GM11168 (cell line): Measurements from ENCODE around the gene RELN.
"Not testable (repeated sequence)": the region's sequence is repeated elsewhere in the genome, so short reads cannot be mapped to it uniquely, and the experiment has no call there.

Experiments
- in situ Hi-C: fragments of 300-500 bp; cut with MboI; formaldehyde crosslinking; loops from one replicate; pipeline ENCODE4 v1.12.0; 2022; ENCODE audit warnings: low sequenced_read_pairs; ENCODE audit not compliant: unreplicated experiment

RELN gene

DNA sequence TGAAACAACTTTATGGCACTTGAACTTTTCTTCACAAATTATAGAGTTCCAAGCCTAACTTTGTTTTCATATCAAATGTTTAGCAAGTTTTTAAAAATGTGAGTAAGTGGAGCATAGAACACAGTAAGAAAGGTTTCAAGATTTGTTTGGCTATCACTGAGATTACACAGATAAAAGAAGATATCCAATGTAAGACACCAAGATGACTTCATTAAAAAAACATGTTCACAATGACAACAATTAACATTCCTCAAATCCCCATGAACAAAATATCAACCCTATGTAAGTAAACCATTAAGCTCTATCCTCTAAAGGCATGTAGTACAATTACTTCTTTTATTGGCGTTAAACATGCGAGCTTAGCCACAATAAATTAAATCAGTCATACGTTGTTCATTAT lies 129.7 kb downstream of the RELN start:
- in situ Hi-C loops = no loop called here

DNA sequence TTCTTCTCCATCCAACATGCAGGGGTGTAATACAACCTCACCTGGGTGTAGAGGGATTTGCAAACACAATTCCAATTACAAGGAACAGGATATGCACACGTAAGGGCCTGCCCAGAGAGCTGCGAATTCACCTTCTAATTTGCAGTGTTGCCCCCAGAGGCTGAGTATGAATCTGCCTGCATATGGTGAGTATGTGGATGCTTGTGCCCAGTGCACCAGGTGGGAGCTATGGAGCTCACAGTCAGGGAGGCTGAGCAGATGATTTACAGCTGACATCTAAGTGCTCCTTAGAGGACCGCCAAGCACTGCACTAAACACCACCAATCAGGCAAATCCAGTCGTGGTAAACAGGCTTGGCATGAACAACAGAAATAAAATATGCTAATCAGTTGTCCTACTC lies 132.0 kb downstream of the RELN start:
- in situ Hi-C loops = no loop called here

DNA sequence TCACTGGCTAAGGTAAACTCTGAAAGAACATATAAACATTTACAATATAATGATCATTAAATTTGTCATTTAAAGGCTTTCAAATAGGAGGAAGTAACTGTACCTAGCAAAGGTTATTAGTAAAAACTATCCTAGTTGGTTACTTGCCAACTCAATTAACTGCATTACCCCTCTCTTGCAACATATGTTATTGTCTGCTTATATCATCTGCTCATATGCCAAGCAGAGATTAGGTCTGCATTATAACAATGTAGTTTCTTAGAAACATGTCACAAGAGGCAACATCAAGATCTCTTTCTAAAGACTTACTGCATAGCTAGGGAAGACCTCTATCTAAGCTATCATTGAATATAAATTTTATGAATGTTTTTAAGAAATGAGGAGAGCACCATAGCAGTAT lies 132.5 kb downstream of the RELN start:
- in situ Hi-C loops = no loop called here

DNA sequence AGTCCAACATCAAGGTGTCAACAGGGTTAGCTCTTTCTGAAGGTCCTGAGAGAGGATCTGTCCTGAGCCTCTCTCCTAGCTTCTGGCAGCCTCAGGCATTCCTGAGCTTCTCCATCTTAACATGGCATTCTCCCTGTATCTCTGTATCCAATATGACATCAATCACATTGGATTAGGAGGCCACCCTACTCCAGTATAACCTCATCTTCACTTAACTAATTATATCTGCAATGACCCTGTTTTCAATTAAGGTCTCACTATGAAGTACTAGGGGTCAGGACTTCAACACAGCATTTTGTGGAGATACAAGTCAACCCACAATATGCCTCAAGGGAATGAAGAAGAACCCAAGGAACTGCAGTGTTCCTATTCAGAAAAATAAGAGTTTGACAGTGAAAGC lies 133.8 kb downstream of the RELN start:
- in situ Hi-C loops = no loop called here

DNA sequence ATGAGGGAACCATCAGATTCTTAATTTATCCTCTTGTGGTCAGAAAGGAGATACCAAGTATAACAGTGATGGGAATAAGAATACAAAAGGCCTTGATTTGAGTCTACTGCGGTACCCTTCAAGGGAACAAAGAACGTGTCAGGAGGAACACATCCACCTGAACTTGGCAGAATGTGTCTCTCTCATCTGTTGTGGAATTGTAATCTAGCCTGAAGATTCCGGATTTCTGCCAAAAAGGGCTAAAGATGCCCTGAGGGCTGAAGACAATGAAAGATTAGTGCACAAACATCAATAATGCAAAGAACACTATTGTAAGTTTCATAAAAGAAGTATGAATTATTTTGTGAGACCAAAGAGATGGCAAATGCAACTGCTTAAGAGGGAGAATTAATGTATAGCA lies 134.8 kb downstream of the RELN start:
- in situ Hi-C loops = no loop called here

DNA sequence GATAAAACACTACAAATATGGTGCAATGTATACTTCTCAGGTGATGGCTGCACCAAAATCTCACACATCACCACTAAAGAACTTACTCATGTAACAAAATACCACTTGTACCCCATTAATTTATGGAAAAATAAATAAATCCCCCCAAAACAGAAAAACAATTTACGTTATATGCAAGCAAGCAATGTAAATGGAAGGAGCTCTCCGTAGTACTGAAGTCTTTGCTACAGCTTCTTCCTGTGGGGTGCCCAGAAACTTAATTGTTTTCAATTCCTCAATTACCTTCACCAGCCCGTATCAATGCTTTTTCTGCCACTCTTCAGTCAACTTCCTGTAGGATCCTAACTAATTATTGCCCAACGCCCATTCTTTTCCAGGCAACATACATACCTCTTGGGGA lies 138.1 kb downstream of the RELN start:
- in situ Hi-C loops = no loop called here

DNA sequence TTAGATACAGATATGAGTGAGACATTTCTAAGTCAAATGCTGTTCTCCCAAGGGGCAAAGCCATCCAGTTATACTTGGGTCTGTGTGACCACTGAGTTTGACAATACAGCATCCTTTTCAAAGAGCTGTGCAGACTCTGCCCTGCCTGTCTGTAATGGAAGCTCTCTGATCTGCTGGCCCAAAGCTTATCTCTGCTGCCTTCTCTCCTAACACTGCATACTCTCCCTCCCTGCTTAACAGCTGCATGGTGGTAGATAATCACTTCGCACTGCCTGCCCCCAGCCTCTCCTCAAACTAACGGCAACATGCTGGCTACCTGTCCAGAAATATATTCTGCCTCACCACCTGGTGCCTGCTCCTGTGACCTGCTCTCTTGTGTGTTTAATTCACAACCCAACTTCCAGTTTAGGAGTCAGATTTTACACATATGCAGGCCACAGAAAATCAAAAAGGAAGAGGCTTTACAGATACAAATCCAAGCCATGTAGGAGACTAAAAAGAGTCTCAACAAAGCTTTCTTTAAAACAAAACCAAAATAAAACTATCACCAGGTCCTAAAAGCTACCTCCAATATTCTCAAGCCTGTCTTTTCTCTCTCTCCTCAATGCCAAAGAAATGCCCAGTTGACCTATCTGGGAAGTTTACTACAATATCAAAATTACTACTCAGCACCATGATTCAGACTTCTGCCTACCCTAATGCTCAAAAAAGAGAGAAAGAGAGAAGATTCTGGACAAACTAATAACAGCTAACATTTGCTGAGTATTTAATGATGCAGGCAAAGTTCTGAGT lies 145.6 kb downstream of the RELN start:
- in situ Hi-C loops = no loop called here

DNA sequence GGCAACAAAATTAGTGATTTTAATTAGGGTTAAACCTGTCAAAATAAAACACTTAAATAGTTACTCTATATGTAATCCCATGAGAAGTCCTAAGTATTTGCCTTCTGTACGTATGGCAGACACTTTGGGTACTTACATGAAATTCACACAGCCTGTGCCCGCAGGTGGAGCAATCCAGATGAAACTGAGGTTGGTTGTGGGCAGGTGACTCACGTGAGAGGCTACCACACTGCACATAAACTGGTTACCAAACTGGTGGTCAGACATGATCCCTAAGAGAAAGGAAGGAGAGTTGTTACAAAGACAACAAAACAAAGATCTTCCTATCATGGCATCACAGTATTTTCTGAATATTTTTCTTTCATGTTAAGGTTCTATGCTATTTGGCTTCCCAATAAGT lies 156.1 kb downstream of the RELN start:
- in situ Hi-C loops = no loop called here

DNA sequence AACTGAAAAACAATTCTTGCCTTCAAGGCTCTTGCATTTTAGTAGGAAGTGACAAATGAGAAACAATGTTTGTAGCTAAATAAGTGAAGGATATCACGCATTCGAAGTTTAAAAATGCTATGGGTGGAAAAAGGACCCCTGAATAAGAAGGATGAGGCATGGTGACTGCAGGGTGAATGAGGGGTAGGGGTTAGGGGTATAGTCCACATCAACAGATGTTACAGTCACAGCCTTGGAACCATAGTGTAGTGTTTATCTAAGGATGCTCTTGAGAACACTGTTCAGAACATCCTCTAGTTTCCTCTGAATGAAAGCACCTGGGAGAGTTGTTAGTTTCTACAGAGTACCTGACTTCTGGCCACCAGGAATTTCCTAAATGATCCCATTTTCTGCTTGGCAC lies 157.0 kb downstream of the RELN start:
- in situ Hi-C loops = no loop called here

DNA sequence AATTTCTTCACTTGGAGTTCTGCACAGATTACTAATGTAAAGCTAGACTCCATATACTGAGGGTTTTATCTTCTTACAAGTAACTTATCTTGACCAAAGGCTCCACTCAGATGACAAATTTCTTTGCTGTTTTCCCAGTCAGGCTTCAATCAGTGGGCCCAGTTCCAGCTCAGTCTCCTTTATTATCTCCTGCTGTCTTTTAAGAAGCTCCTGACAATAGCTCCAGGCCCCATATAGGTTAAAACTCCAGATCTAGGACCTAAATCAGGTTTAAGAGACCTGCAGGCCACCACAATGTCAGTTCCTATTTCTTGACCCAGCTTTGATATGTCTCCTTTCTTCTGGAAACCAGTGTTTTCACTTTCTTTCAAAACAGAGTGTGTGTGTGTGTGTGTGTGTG lies 165.2 kb downstream of the RELN start:
- in situ Hi-C loops = no loop called here

DNA sequence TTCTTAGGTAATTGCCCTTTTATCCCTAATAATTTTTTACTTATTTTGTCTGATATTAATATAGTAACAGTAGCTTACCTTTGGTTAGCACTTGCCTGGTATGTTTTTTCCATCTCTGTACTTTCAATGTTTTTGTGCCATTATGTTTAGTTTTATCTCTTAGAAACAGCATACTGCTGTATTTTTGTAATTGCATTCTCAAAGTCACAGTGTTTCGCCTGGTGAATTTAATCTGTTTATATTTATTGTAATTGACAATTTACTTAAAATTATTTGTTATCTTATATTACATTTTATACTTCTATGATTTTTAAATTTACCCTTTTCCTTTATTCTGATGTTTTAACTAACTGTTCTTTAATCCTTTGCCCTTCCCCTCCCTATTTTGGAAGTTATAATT lies 166.4 kb downstream of the RELN start:
- in situ Hi-C loops = no loop called here

DNA sequence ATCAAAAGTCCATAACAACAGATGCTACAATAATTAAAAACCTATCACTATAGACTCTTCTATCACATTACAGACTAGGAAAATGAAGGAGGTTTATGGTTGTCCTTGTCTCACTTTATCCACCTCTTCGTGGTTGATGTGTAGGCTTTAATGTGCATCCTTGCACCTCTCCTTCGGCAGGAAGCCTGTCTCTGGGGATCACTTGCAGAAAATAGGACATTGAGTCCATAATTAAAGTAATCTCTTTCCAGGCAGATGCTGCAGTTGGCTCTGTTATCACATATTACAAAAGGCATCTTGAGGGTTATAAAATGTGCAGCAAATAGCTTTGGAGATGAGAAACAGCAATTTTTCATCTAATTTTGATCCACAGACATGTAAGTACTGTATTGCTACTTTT lies 168.4 kb downstream of the RELN start:
- in situ Hi-C loops = no loop called here

DNA sequence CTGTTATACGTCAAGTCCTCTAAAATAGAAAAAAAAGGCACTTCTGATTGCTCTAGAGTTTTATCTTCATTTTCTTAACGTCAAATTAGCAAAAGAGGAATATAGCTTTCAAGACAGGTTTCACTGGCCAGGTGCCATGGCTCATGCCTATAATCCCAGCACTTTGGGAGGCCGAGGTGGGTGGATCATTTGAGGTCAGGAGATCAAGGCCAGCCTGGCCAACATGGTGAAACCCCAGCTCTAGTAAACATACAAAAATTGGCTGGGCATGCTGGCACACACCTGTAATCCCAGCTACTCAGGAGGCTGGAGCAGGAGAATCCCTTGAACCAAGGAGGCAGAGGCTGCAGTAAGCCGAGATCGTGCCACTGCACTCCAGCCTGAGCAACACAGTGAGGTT lies 173.5 kb downstream of the RELN start:
- in situ Hi-C loops = not testable (repeated sequence)

DNA sequence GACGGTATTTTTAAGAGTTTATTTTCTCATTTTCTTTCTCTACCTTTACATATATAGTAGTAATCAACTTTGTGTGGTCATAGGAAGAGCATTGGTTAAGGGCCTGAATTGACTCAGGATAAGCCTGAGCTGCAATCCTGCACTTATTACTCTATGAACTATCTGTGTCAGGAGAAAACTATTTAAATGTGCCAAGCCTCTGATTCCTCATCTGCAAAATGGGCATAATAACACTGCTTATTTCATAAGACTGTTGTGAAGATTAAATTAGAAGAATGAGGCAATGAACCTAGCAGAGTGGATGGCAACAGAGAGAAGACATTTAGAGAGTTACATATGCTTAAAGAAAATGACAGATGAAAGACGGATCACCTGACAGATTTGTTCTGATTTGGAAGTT lies 175.5 kb downstream of the RELN start:
- in situ Hi-C loops = no loop called here

DNA sequence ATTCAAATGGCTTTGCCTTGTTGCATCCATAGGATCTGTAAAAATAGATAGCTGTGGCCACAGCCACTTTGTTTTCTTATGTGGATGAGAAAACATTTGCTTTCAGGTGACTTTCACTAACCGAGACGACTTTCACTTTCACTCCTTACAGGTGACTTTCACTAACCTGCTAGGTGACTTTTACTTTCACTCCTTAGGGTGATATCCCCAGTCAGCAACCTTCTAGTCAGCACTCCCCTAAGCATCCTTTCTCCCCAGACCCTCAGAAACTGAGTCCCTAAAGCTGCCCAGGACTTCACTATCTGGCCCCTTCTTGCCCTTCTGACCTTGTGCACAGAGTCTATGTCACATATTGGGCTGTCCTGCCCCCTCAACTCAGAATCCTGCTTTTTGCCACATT lies 177.5 kb downstream of the RELN start:
- in situ Hi-C loops = no loop called here

DNA sequence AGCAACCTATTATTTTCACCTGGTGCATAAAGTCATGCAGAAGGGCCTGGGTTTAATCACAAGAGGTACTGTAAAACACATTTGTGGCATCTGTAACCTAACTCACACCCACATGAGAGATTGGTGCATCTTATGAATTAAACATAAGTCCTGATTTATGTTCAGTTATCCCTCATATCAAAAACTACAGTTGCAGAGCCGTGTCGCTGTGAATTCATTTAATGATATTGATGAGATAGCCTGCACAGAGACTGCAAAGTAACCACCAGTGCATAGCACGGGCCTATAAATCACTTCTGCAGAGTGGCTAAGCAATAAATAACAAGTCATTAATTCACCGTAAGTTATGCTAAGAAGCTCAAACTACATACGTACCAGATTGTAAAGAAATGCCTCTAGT lies 178.2 kb downstream of the RELN start:
- in situ Hi-C loops = no loop called here

DNA sequence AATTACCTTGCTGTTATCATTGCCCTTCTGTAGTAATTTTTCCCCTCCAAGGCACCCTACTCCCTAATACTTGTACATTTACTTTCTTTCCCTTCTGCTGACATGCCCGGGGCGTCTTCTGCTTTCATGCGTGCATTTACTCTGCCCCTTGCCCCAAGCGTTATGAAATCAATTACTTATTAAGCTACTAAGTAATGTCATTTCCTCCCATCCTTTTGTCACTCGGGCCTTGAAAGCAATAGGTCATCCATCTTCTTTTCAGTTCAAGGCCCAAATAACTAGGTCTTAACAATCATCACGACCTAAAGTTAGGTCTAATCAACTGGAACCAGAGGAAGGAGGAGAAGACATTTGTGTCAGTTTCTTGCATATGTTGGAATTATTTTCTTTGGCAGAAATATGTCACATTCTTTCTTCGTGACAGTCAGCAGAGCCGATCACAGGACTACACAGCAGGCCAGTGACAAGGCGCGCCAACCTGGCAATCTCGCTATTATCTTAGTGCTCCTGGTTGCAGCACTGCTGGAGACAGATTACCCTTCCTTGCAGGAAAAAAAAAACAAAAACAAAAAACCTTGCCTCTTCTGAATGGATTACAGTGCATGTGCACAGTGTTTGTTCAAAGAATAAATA lies 179.2 kb downstream of the RELN start:
- in situ Hi-C loops = no loop called here

DNA sequence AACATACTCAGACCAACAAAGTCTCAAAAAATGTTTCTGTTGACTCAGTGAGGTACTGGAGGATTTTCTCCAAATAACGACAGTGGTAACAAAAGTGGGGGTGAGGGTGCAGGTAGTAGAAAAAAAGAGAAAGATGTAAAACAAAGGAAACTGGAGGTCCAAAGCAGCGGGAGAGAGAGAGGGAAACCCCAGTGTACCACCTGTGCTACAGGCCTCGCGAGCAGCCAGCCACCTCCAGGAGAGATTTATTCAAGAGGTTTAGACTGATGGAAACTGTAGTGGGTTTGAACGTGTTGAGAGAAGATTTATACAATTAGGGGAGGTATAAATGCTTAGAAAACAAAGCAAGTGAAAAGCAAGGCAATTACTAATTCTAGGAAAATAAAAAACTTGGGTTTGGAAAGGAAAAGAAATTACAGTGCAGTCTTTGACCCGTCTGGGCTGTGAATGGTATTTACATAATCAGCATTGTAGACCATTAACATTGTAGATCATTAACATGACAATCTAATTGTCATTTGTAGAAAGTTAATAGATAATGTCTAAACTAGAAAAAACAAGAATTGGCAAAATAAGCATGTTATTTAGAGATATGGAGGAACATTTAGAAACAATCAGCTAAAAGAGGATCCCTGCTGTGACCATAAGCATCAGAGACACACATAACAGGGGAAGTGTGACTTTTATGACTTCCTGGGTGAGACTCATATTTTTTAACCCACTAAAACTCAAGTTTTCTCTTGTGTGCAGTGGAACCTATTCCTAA lies 180.0 kb downstream of the RELN start:
- in situ Hi-C loops = no loop called here

DNA sequence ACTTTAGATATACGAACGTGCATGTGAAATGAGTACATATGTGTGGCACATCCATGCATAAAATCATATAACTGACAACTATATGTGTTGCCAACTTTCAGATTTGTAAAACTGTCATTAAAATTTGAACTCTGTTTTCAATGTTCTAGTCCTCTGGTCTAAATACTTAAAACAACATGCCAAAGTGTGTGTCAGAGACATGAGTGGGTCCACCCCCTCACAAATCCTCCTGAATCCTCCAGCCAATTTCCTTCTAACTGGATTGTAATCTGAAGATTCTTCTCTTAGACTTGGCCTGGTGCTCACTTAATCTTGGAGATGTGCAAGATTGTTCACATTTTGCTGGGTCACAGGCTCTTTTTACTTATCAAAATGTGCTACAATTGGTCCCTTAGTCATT lies 184.1 kb downstream of the RELN start:
- in situ Hi-C loops = no loop called here

DNA sequence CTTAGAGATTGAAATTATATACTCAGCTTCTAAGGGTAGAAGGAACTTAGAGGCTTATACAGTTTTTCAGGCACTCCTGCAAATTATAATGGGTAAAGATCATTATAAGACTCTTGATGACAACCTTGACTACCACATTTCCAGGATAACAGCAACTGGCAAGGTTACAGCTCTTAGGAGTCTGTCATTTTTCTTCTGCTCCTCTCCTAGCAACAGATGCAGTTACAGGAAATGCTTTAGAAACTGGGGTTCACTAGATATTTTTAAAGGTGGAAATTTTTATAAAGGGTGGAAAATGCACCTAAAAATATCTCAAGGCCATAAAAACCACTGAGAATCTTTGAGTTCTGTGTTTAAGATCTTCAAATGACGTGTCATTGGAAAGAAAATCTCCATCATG lies 185.8 kb downstream of the RELN start:
- in situ Hi-C loops = no loop called here

DNA sequence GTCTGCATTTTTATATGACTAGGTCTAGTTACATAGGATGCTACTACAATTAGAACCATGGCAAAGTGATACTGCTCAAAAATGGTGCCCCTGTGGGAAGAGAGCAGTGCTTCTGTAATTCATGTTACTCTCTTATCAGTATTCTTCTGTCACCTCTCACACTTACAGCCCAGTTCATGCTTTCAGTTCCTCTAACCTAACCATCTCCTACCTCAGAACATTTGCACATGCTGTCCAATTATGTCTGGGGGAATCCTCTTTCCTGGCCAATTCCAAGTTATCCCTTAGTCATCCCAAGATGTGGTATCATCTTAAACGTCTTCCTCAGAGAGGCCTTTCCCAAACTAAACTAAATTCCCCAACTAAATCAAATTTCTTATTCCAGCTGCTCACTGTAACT lies 190.2 kb downstream of the RELN start:
- in situ Hi-C loops = no loop called here
